GM12891 (cell line): ENCODE data around the gene TTC39C.

Source experiments
- POLR2A ChIP-seq: IDR thresholded peaks from 2 replicates; pipeline ENCODE4 v1.6.1; 2011; ENCODE audit warnings: low read depth, low read length, control low read depth
- POLR2AphosphoS5 ChIP-seq: IDR thresholded peaks from 2 replicates; pipeline ENCODE4 v1.6.1; 2011; ENCODE audit warnings: low read depth, low read length, control low read depth

DNA sequence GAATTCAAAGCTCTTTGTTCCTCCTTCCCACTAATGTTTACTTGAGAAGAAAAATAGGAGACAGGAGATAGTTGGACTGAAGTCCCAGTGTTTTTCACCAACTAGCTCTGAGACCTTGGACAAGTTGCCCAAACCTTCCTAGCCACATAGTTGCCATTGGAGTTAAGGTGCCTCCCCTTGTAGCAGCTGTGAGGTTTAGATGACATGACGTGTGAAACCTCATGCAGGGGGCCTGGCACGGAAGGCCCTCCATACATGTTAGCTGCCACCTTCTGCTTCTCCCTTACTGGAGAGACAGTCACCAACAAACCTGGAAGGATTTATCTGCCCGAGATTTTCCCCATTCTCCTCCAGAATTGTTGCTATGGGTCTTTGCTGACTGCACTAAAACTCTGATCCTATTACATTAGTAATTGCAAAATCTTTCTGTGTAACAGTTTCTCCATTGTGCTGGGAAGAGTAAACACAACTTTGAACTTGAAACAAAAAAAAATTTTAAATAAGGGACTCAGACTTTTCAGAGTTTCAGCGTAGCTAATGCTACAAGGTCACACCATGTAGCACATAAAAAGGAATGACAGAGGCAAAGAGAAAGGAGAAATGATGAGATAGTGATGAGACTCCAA, 100.5 kb downstream of the TTC39C start:
- no peak for TF ChIP-seq POLR2AphosphoS5
- no peak for TF ChIP-seq POLR2A
